GM21515 (cell line): ENCODE measurements around the gene NCK2.
A peak's percentile ranks its signal among the peaks of the same experiment; 100 is the strongest.
"Not testable (repeated sequence)": the region's sequence is repeated elsewhere in the genome, so short reads cannot be mapped to it uniquely, and the experiment has no call there.

Experiments
- ATAC-seq: cut with Tn5 transposase; IDR thresholded peaks from one replicate; pipeline ENCODE4 v1.9.1; 2021; ENCODE audit not compliant: unreplicated experiment

The NCK2 gene

GRCh38 chr2:105886687-105887086 lies 142.0 kb downstream of the NCK2 start:
- no peak for ATAC-seq

- no peak for ATAC-seq
These were observed 142.5 kb downstream of the NCK2 start for GRCh38 chr2:105887256-105887655.

- ATAC-seq, result no peak
These were observed 143.9 kb downstream of the NCK2 start for GRCh38 chr2:105888625-105889024.

GRCh38 chr2:105889046-105889445 lies 144.3 kb downstream of the NCK2 start:
- no peak for ATAC-seq

GRCh38 chr2:105890111-105890510 lies 145.4 kb downstream of the NCK2 start:
- ATAC-seq, result no peak

GRCh38 chr2:105890856-105891255 lies 146.1 kb downstream of the NCK2 start:
- ATAC-seq, result no peak

GRCh38 chr2:105893011-105893995 lies 148.6 kb downstream of the NCK2 start:
- no peak for ATAC-seq

GRCh38 chr2:105894327-105894944 lies 149.7 kb downstream of the NCK2 start:
- no peak for ATAC-seq

- no peak for ATAC-seq
These were observed 151.5 kb downstream of the NCK2 start for GRCh38 chr2:105895990-105896764.

GRCh38 chr2:105896765-105897163 lies 152.1 kb downstream of the NCK2 start:
- no peak for ATAC-seq

- ATAC-seq, result not testable (repeated sequence)
These were observed 153.0 kb downstream of the NCK2 start for GRCh38 chr2:105897694-105898093.

GRCh38 chr2:105903051-105903674 lies 158.5 kb downstream of the NCK2 start:
- ATAC-seq, result no peak

GRCh38 chr2:105904938-105905337 lies 160.2 kb downstream of the NCK2 start:
- ATAC-seq, result peak; percentile 96

GRCh38 chr2:105906481-105906880 lies 161.8 kb downstream of the NCK2 start:
- ATAC-seq, result no peak

GRCh38 chr2:105907184-105907583 lies 162.5 kb downstream of the NCK2 start:
- ATAC-seq, result no peak

- ATAC-seq, result no peak
These were observed 164.5 kb downstream of the NCK2 start for GRCh38 chr2:105909215-105909614.

GRCh38 chr2:105910497-105911238 lies 166.0 kb downstream of the NCK2 start:
- no peak for ATAC-seq

GRCh38 chr2:105911425-105911824 lies 166.7 kb downstream of the NCK2 start:
- ATAC-seq, result no peak

- no peak for ATAC-seq
These were observed 167.4 kb downstream of the NCK2 start for GRCh38 chr2:105912081-105912480.

- peak; percentile 86 for ATAC-seq
These were observed 170.4 kb downstream of the NCK2 start for GRCh38 chr2:105915005-105915558.
